Thyroid gland (tissue), 4 donors: ENCODE measurements around the gene TRIM3. TPM values are rescaled to one million over a fixed set of nuclear protein-coding genes. Genes with fewer than 3 reads are reported as not detected.

Experiments used
- DNase-seq, 2 donors: peaks; one replicate each; pipeline ENCODE4 v3.0.0-alpha.2; 2019
- H3K27ac ChIP-seq, 3 donors: fragments of 200-600 bp; sonication (generic); 1 replicate in 2 of 3; 2 replicates in 1 of 3; pipeline ENCODE4 v1.5.1; 2016 to 2019; ENCODE audit warnings: mild to moderate bottlenecking in 1 of 3, moderate library complexity in 1 of 3
- H3K27me3 ChIP-seq: fragments of 200-600 bp; sonication (generic); one replicate; pipeline ENCODE4 v1.5.1; 2019
- H3K36me3 ChIP-seq, 2 donors: fragments of 200-600 bp; sonication (generic); one replicate each; pipeline ENCODE4 v1.5.1; 2016 to 2019
- H3K4me1 ChIP-seq, 2 donors: fragments of 200-600 bp; sonication (generic); one replicate each; pipeline ENCODE4 v1.5.1; 2017 to 2019
- H3K4me3 ChIP-seq, 3 donors: fragments of 200-600 bp; sonication (generic); replicated peaks in 1 of 3; 1 replicate in 2 of 3; 2 replicates in 1 of 3; pipeline ENCODE4 v1.5.1; 2016; ENCODE audit warnings: mild to moderate bottlenecking in 1 of 3
- H3K9me3 ChIP-seq: fragments of 200-600 bp; sonication (generic); one replicate; pipeline ENCODE4 v1.5.1; 2017
- POLR2A ChIP-seq, 2 donors: fragments of 450-650 bp; IDR thresholded peaks; one replicate each; pipeline ENCODE4 v1.6.1; 2017; ENCODE audit warnings: antibody characterized with exemption in 2 of 2, mild to moderate bottlenecking in 2 of 2, moderate library complexity in 1 of 2
- WGBS, 2 donors: methylation state at CpG; one replicate each; pipeline ENCODE4 v1.1.5; 2017; 5-methylcytosine and 5-hydroxymethylcytosine counted together
- intact Hi-C: fragments of 100-400 bp; cut with DNase I; formaldehyde crosslinking; loops from one replicate; pipeline ENCODE4 v1.15.1; 2023
- total RNA-seq, 4 donors: library from RNA; depleted of rRNA; stranded (reverse); fragments of >200 nt; gene quantifications; one replicate each; pipeline ENCODE4 v1.2.3, GENCODE V29; 2016
- TF ChIP-seq, protein P1 (sequence below), 6 experiments: fragments of 200-600 bp in 3 of 6; fragments of 450-650 bp in 3 of 6; sonication (generic) in 3 of 6; IDR thresholded peaks; one replicate each; pipeline ENCODE4 v1.5.1; 2016 to 2019; ENCODE audit warnings: antibody characterized with exemption in 6 of 6, mild to moderate bottlenecking in 2 of 6, inconsistent platforms in 1 of 6, moderate library complexity in 1 of 6

TRIM3 gene
- total RNA-seq, 4 donors from 2014 or later: 11.0 to 20.8 (median 14.6) TPM

DNA sequence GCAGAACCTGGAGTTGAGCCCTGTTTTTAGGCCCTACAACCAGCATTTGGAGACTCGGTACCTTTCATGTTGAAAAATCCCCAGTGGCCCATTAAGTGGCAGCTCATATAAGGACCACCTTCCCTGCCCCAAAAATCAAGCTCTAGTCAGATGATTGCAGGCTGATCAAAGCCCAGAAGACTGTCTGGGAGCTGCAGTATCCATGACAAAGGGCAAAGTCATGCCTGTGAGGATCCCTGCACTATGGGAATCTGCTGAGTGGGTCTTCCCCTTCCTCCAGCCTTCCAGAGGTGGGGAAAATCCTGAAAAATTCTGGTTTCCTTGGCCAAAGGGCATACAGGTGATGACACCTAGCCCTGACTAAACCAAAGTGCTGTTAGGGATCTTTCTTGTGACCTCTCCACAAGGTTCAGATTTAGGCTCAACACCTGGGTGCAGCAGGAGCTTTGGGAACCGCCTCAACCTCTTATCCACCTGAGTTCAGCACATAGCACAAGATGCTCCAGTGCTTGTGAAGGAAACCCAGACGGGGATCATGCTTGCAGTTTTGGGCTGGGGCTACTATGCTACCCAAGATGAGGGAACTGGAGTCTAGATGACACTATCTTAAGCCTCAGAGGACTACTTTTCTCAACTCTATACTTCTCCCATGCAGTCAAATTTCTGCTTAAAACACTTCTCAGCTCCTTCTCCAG is 1.2 kb upstream of the TRIM3 start:
- H3K4me1 ChIP-seq: peaks cover 11 to 16% of the 10 kb centered on the region in 2 donors

DNA sequence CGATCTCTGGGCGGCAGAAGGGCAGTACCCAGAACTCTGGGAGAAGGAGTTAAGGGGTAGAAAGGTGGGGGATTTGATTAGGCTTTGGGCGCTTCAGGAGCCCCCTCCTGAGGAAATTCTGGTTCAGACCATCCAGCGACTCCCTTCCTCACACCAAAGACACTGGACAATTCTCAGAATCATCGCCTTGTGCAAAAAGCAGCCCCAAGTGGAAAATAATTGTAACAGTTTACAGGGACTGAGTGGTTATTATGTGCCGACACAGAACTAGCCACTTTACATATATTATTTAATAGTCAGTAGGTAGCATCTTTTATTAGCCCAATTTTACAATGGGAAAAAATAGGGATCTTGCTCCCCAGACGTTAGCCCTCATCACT is 662 bp upstream of the TRIM3 start:
- Histone ChIP-seq H3K36me3 (peaks cover 11 to 15% of the 10 kb centered on the region in 2 donors), H3K27ac (peak overlapping the region; percentile 81 to 92 (median 90)), H3K4me3 (peak overlapping the region in 2 of 3 donors; percentile 17 to 76), H3K4me1 (peaks cover 11 to 13% of the 10 kb centered on the region in 2 donors), H3K9me3 (no peaks in the 10 kb centered on the region), H3K27me3 (no peaks in the 10 kb centered on the region)
- TF ChIP-seq POLR2A (IDR thresholded peaks at IDR 0.05): no peak
- TF ChIP-seq, protein P1, sequence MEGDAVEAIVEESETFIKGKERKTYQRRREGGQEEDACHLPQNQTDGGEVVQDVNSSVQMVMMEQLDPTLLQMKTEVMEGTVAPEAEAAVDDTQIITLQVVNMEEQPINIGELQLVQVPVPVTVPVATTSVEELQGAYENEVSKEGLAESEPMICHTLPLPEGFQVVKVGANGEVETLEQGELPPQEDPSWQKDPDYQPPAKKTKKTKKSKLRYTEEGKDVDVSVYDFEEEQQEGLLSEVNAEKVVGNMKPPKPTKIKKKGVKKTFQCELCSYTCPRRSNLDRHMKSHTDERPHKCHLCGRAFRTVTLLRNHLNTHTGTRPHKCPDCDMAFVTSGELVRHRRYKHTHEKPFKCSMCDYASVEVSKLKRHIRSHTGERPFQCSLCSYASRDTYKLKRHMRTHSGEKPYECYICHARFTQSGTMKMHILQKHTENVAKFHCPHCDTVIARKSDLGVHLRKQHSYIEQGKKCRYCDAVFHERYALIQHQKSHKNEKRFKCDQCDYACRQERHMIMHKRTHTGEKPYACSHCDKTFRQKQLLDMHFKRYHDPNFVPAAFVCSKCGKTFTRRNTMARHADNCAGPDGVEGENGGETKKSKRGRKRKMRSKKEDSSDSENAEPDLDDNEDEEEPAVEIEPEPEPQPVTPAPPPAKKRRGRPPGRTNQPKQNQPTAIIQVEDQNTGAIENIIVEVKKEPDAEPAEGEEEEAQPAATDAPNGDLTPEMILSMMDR (IDR thresholded peaks at IDR 0.05): no peak
- 26 to 34% methylated on average over 7 of the region's 7 CpGs for WGBS, 2 donors
- intact Hi-C loops: loop anchor here (10.0 kb wide), 2 partner anchors 210 to 240 kb away; partner anchors contain the start of genes CNGA4, FHIP1B and MRPL17
- DNase-seq: no peak

More for the DNA sequence above, 1.2 kb upstream of the TRIM3 start:
- no peaks in the 10 kb centered on the region for H3K9me3 ChIP-seq
- DNase-seq: no peak
- H3K36me3 ChIP-seq: peaks cover 11 to 15% of the 10 kb centered on the region in 2 donors
- H3K4me3 ChIP-seq: no peak overlapping the region
- TF ChIP-seq, protein P1 (IDR thresholded peaks at IDR 0.05): no peak
- TF ChIP-seq POLR2A (IDR thresholded peaks at IDR 0.05): no peak
- WGBS, 2 donors: 66 to 72% methylated on average over 3 of the region's 3 CpGs
- H3K27ac ChIP-seq: peak overlapping the region in 1 of 3 donors; percentile 92
- H3K27me3 ChIP-seq: no peaks in the 10 kb centered on the region
- intact Hi-C loops: loop anchor here (10.0 kb wide), 2 partner anchors 210 to 240 kb away; partner anchors contain the start of genes CNGA4, FHIP1B and MRPL17

DNA sequence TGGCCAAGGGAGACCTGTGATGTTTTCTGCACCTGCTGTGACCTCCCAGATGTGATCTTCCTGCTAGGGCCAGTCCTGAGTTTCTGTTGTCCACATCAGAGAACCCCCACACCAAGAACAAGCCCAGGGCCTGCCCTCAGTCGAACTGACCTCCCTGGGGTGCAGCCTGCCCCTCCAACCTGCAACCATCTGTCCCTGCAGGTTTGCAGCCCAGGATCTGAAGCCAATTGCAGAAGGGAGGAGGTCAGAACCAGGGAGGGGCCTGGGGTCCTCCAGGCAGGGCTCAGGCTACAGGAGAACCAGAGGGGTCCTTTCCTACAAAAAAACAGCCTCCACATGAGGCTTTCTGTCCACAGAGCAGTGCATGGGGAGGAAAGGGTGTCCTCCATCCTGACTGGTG is 807 bp downstream of the TRIM3 start:
- no peak for DNase-seq
- Histone ChIP-seq H3K27ac (peak overlapping the region in 1 of 3 donors; percentile 67), H3K4me1 (peaks cover 11 to 19% of the 10 kb centered on the region in 2 donors), H3K4me3 (peak overlapping the region in 1 of 3 donors; percentile 76), H3K27me3 (no peaks in the 10 kb centered on the region), H3K36me3 (peaks cover 8% of the 10 kb centered on the region in 2 donors), H3K9me3 (no peaks in the 10 kb centered on the region)
- intact Hi-C loops: loop anchor here (10.0 kb wide), 2 partner anchors 212 to 238 kb away; partner anchors contain the start of genes CNGA4, FHIP1B and MRPL17
- TF ChIP-seq POLR2A (IDR thresholded peaks at IDR 0.05): no peak
- TF ChIP-seq, protein P1 (IDR thresholded peaks at IDR 0.05): no peak
- no CpG with 5 or more reads among the region's 1 CpG for WGBS, 2 donors

DNA sequence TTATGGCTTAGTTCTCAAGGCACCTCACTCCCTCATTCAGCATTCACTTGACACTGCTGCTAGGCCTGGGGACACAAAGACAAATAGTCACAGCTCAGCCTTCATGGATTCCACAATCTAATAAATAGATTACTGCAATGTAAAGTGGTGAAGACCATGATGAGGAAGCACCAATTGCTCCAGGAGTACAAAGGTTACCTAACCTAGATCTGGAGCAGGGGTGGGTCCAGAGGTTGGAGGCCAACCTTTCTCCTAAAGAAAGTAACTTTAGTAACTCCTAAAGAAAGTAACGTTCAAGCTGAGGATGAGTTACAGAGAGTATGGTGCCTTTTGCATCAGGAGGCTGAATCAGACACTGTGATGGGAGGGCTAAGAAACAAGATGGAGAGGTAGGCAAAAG is 4.1 kb downstream of the TRIM3 start:
- no peak overlapping the region for H3K4me3 ChIP-seq
- TF ChIP-seq POLR2A (IDR thresholded peaks at IDR 0.05): no peak
- TF ChIP-seq, protein P1 (IDR thresholded peaks at IDR 0.05): no peak
- intact Hi-C loops: no loop called here
- no peaks in the 10 kb centered on the region for H3K27me3 ChIP-seq
- 93 to 95% methylated on average over 1 of the region's 1 CpG for WGBS, 2 donors
- no peak for DNase-seq
- peaks cover 11 to 19% of the 10 kb centered on the region in 2 donors for H3K4me1 ChIP-seq
- H3K36me3 ChIP-seq: no peaks in the 10 kb centered on the region
- no peaks in the 10 kb centered on the region for H3K9me3 ChIP-seq
- peak overlapping the region in 1 of 3 donors; percentile 31 for H3K27ac ChIP-seq
